Measurements from ENCODE around the gene SLC26A2. TPM values are rescaled to one million over a fixed set of nuclear protein-coding genes. Genes with fewer than 3 reads are reported as not detected.

The SLC26A2 gene
- total RNA-seq, 1 donor from 2014 or later = 7.7 TPM

- DNase-seq (ENCODE audit: low spot score) = peak; percentile 66
- H3K36me3 Mint-ChIP-seq (ENCODE audit: low read depth) = peaks cover 37% of the 10 kb centered on the region
- H3K27ac Mint-ChIP-seq = peak overlapping the region; percentile 95
- H3K9me3 Mint-ChIP-seq = no peaks in the 10 kb centered on the region
- H3K4me1 Mint-ChIP-seq (ENCODE audit: low read depth) = peaks cover 39% of the 10 kb centered on the region
- intact Hi-C loops (cut with micrococcal nuclease) = loop anchor here (2.0 to 5.0 kb wide), 5 partner anchors 65 to 657 kb away; partner anchors contain the start of genes CD74, GRPEL2, PPARGC1B and RPS14
- H3K4me3 Mint-ChIP-seq (ENCODE audit: low read depth) = peak overlapping the region; percentile 96
- no peaks in the 10 kb centered on the region for H3K27me3 Mint-ChIP-seq (ENCODE audit: low read depth)
Measured at GRCh38 chr5:150001660-150002486, 41.3 kb downstream of the SLC26A2 start.

- H3K27ac Mint-ChIP-seq = no peak overlapping the region
- DNase-seq (ENCODE audit: low spot score) = no peak
- intact Hi-C loops (cut with micrococcal nuclease) = no loop called here
- H3K4me3 Mint-ChIP-seq (ENCODE audit: low read depth) = no peak overlapping the region
- H3K36me3 Mint-ChIP-seq (ENCODE audit: low read depth) = peaks cover 75% of the 10 kb centered on the region
- H3K9me3 Mint-ChIP-seq = no peaks in the 10 kb centered on the region
- no peaks in the 10 kb centered on the region for H3K27me3 Mint-ChIP-seq (ENCODE audit: low read depth)
- peaks cover 30% of the 10 kb centered on the region for H3K4me1 Mint-ChIP-seq (ENCODE audit: low read depth)
Measured at GRCh38 chr5:150006318-150006717, 45.8 kb downstream of the SLC26A2 start.

GRCh38 chr5:150007050-150007449, 46.5 kb downstream of the SLC26A2 start:
- Mint-ChIP-seq H3K36me3 (ENCODE audit: low read depth) (peaks cover 74% of the 10 kb centered on the region), H3K27me3 (ENCODE audit: low read depth) (no peaks in the 10 kb centered on the region), H3K27ac (no peak overlapping the region), H3K9me3 (no peaks in the 10 kb centered on the region), H3K4me1 (ENCODE audit: low read depth) (peaks cover 24% of the 10 kb centered on the region), H3K4me3 (ENCODE audit: low read depth) (no peak overlapping the region)
- no peak for DNase-seq (ENCODE audit: low spot score)
- intact Hi-C loops (cut with micrococcal nuclease) = no loop called here

GRCh38 chr5:150009671-150010387, 49.3 kb downstream of the SLC26A2 start:
- Mint-ChIP-seq H3K27ac (peak overlapping the region; percentile 20), H3K4me3 (ENCODE audit: low read depth) (no peak overlapping the region), H3K9me3 (no peaks in the 10 kb centered on the region), H3K4me1 (ENCODE audit: low read depth) (peaks cover 9% of the 10 kb centered on the region), H3K27me3 (ENCODE audit: low read depth) (no peaks in the 10 kb centered on the region), H3K36me3 (ENCODE audit: low read depth) (peaks cover 87% of the 10 kb centered on the region)
- DNase-seq (ENCODE audit: low spot score) = no peak
- intact Hi-C loops (cut with micrococcal nuclease) = no loop called here

GRCh38 chr5:150013931-150014330, 53.4 kb downstream of the SLC26A2 start:
- peaks cover 14% of the 10 kb centered on the region for H3K9me3 Mint-ChIP-seq

GRCh38 chr5:150014456-150014855, 53.9 kb downstream of the SLC26A2 start:
- H3K27me3 Mint-ChIP-seq (ENCODE audit: low read depth) = no peaks in the 10 kb centered on the region
- H3K36me3 Mint-ChIP-seq (ENCODE audit: low read depth) = peaks cover 93% of the 10 kb centered on the region
- intact Hi-C loops (cut with micrococcal nuclease) = no loop called here
- no peak for DNase-seq (ENCODE audit: low spot score)
- no peak overlapping the region for H3K27ac Mint-ChIP-seq
- H3K4me1 Mint-ChIP-seq (ENCODE audit: low read depth) = peaks cover 7% of the 10 kb centered on the region
- H3K4me3 Mint-ChIP-seq (ENCODE audit: low read depth) = no peak overlapping the region
- H3K9me3 Mint-ChIP-seq = peaks cover 14% of the 10 kb centered on the region

More at GRCh38 chr5:150013931-150014330, 53.4 kb downstream of the SLC26A2 start:
- no peak for DNase-seq (ENCODE audit: low spot score)
- intact Hi-C loops (cut with micrococcal nuclease) = no loop called here
- Mint-ChIP-seq H3K27me3 (ENCODE audit: low read depth) (no peaks in the 10 kb centered on the region), H3K27ac (no peak overlapping the region), H3K4me1 (ENCODE audit: low read depth) (peaks cover 5% of the 10 kb centered on the region), H3K4me3 (ENCODE audit: low read depth) (no peak overlapping the region), H3K36me3 (ENCODE audit: low read depth) (peaks cover 90% of the 10 kb centered on the region)

- H3K27me3 Mint-ChIP-seq (ENCODE audit: low read depth) = no peaks in the 10 kb centered on the region
- peaks cover 92% of the 10 kb centered on the region for H3K36me3 Mint-ChIP-seq (ENCODE audit: low read depth)
- H3K4me1 Mint-ChIP-seq (ENCODE audit: low read depth) = peaks cover 11% of the 10 kb centered on the region
- no peak for DNase-seq (ENCODE audit: low spot score)
- intact Hi-C loops (cut with micrococcal nuclease) = no loop called here
- no peak overlapping the region for H3K4me3 Mint-ChIP-seq (ENCODE audit: low read depth)
- H3K9me3 Mint-ChIP-seq = peaks cover 14% of the 10 kb centered on the region
- no peak overlapping the region for H3K27ac Mint-ChIP-seq
Measured at GRCh38 chr5:150015415-150015814, 54.9 kb downstream of the SLC26A2 start.

GRCh38 chr5:150016537-150016936, 56.0 kb downstream of the SLC26A2 start:
- Mint-ChIP-seq H3K36me3 (ENCODE audit: low read depth) (peaks cover 92% of the 10 kb centered on the region), H3K4me1 (ENCODE audit: low read depth) (peaks cover 11% of the 10 kb centered on the region), H3K27me3 (ENCODE audit: low read depth) (no peaks in the 10 kb centered on the region), H3K4me3 (ENCODE audit: low read depth) (no peak overlapping the region), H3K27ac (no peak overlapping the region), H3K9me3 (peaks cover 14% of the 10 kb centered on the region)
- DNase-seq (ENCODE audit: low spot score) = no peak
- intact Hi-C loops (cut with micrococcal nuclease) = no loop called here

- intact Hi-C loops (cut with micrococcal nuclease) = no loop called here
- DNase-seq (ENCODE audit: low spot score) = no peak
- Mint-ChIP-seq H3K4me1 (ENCODE audit: low read depth) (peaks cover 19% of the 10 kb centered on the region), H3K27me3 (ENCODE audit: low read depth) (no peaks in the 10 kb centered on the region), H3K9me3 (peaks cover 14% of the 10 kb centered on the region), H3K27ac (no peak overlapping the region), H3K4me3 (ENCODE audit: low read depth) (no peak overlapping the region), H3K36me3 (ENCODE audit: low read depth) (peaks cover 95% of the 10 kb centered on the region)
Measured at GRCh38 chr5:150017226-150018005, 56.9 kb downstream of the SLC26A2 start.

GRCh38 chr5:150020249-150020648, 59.7 kb downstream of the SLC26A2 start:
- DNase-seq (ENCODE audit: low spot score) = no peak
- Mint-ChIP-seq H3K27me3 (ENCODE audit: low read depth) (no peaks in the 10 kb centered on the region), H3K4me1 (ENCODE audit: low read depth) (peaks cover 19% of the 10 kb centered on the region), H3K4me3 (ENCODE audit: low read depth) (no peak overlapping the region), H3K9me3 (peaks cover 11% of the 10 kb centered on the region), H3K36me3 (ENCODE audit: low read depth) (peaks cover 83% of the 10 kb centered on the region), H3K27ac (peak overlapping the region; percentile 55)
- intact Hi-C loops (cut with micrococcal nuclease) = no loop called here

- intact Hi-C loops (cut with micrococcal nuclease) = no loop called here
- peaks cover 19% of the 10 kb centered on the region for H3K4me1 Mint-ChIP-seq (ENCODE audit: low read depth)
- H3K36me3 Mint-ChIP-seq (ENCODE audit: low read depth) = peaks cover 83% of the 10 kb centered on the region
- no peaks in the 10 kb centered on the region for H3K27me3 Mint-ChIP-seq (ENCODE audit: low read depth)
- peak overlapping the region; percentile 67 for H3K27ac Mint-ChIP-seq
- DNase-seq (ENCODE audit: low spot score) = no peak
- H3K9me3 Mint-ChIP-seq = peaks cover 3% of the 10 kb centered on the region
- H3K4me3 Mint-ChIP-seq (ENCODE audit: low read depth) = no peak overlapping the region
Measured at GRCh38 chr5:150021491-150022157, 61.1 kb downstream of the SLC26A2 start.

GRCh38 chr5:150022158-150022531, 61.6 kb downstream of the SLC26A2 start:
- Mint-ChIP-seq H3K4me3 (ENCODE audit: low read depth) (no peak overlapping the region), H3K4me1 (ENCODE audit: low read depth) (peaks cover 19% of the 10 kb centered on the region), H3K27ac (peak overlapping the region; percentile 67), H3K9me3 (no peaks in the 10 kb centered on the region), H3K27me3 (ENCODE audit: low read depth) (no peaks in the 10 kb centered on the region), H3K36me3 (ENCODE audit: low read depth) (peaks cover 82% of the 10 kb centered on the region)
- no peak for DNase-seq (ENCODE audit: low spot score)
- intact Hi-C loops (cut with micrococcal nuclease) = no loop called here

Measured in activated T-helper 2 cell treated with anti-CD3 and anti-CD28 coated beads, Interferon-gamma antibody, Interleukin-2, Interleukin-4, amounts not matched to agents 10 μg/mL and 5 μg/mL and 100 μg/mL, durations not matched to agents 14 hours and 24 hours and 36 hours (primary cell).